ENCODE measurements around the gene ENDOD1.

The ENDOD1 gene

GRCh38 chr11:95076981-95077380 is 12.7 kb upstream of the ENDOD1 start:
- no peak for DNase-seq

- no peak for DNase-seq
Measured at GRCh38 chr11:95078526-95078925, 11.1 kb upstream of the ENDOD1 start.

- DNase-seq: no peak
Measured at GRCh38 chr11:95081010-95081409, 8.6 kb upstream of the ENDOD1 start.

- DNase-seq: no peak
Measured at GRCh38 chr11:95081412-95081811, 8.2 kb upstream of the ENDOD1 start.

- DNase-seq: no peak
Measured at GRCh38 chr11:95082576-95083001, 7.1 kb upstream of the ENDOD1 start.

GRCh38 chr11:95084509-95084908 is 5.1 kb upstream of the ENDOD1 start:
- DNase-seq: no peak

- no peak for DNase-seq
Measured at GRCh38 chr11:95085117-95085816, 4.4 kb upstream of the ENDOD1 start.

- no peak for DNase-seq
Measured at GRCh38 chr11:95086151-95086550, 3.5 kb upstream of the ENDOD1 start.

- no peak for DNase-seq
Measured at GRCh38 chr11:95086836-95087570, 2.6 kb upstream of the ENDOD1 start.

GRCh38 chr11:95088946-95089619 is 563 bp upstream of the ENDOD1 start:
- DNase-seq: no peak

- no peak for DNase-seq
Measured at GRCh38 chr11:95091663-95092180, 2.1 kb downstream of the ENDOD1 start.

- no peak for DNase-seq
Measured at GRCh38 chr11:95092549-95093324, 3.1 kb downstream of the ENDOD1 start.

GRCh38 chr11:95093548-95093947 is 3.9 kb downstream of the ENDOD1 start:
- DNase-seq: no peak

GRCh38 chr11:95095858-95096587 is 6.4 kb downstream of the ENDOD1 start:
- no peak for DNase-seq

- no peak for DNase-seq
Measured at GRCh38 chr11:95097209-95097608, 7.6 kb downstream of the ENDOD1 start.

GRCh38 chr11:95098826-95099225 is 9.2 kb downstream of the ENDOD1 start:
- no peak for DNase-seq

GRCh38 chr11:95100191-95100648 is 10.6 kb downstream of the ENDOD1 start:
- no peak for DNase-seq

- DNase-seq: no peak
Measured at GRCh38 chr11:95100856-95101507, 11.3 kb downstream of the ENDOD1 start.

- no peak for DNase-seq
Measured at GRCh38 chr11:95101935-95102334, 12.3 kb downstream of the ENDOD1 start.

- no peak for DNase-seq
Measured at GRCh38 chr11:95102733-95103132, 13.1 kb downstream of the ENDOD1 start.

- DNase-seq: no peak
Measured at GRCh38 chr11:95103701-95104100, 14.1 kb downstream of the ENDOD1 start.
